ENCODE data around the gene TAF11L3.
"Not testable (repeated sequence)": the region's sequence is repeated elsewhere in the genome, so short reads cannot be mapped to it uniquely, and the experiment has no call there.

TAF11L3 gene

DNA sequence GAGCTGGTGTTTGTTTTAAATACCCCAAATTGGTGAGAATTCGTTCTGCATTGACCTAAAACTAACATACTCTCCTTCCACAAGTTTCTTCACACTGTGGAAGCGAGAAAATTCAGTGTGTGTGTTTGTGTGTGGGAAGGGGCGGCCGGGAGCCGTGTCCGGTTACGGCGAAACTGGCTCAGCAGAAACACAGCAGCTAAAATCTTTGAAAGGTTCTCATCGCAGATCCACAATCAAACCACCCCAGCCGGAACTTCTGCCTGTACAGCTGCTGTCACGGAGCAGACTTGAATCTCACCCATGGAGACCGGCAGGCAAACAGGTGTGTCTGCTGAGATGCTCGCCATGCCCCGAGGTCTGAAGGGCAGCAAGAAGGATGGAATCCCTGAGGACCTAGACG is at the start of gene TAF11L3:
TSS of gene TAF11L3 (plus strand) at position 301 of the 400 bp plus-strand sequence.
- DNase-seq, result not testable (repeated sequence)

DNA sequence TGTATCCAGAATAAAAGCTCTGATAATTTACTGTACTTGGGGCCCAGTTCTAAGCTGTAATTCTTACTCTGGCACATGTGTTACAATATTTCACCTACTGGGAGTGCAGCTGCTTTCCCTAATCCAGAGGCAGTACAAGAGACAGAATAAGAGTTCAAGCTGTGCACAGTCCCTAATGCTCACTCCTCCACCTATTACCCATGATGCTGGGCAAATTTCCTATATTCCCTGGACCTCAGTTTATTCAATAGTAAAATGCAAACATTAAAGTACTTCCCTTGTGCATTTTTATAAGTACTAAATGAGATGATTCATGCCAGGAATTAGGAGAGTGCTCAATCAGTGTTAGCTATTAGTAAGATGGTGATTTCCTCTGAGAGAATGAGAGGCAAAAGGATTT is 48.1 kb upstream of the TAF11L3 start:
- DNase-seq, result no peak

DNA sequence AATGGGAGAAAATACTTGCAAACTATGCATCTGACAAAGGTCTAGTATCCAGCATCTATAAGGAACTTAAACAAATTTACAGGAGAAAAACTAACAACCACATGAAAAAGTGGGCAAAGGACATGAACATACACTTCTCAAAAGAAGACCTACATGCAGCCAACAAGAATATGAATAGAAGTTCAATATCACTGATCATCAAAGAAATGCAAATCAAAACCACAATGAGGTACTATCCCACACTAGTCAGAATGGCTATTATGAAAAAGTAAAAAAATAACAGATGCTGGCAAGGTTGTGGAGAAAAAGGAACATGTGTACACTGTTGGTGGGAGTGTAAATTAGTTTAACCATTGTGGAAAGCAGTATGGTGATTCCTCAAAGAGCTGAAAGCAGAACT is 43.1 kb upstream of the TAF11L3 start:
- DNase-seq, result not testable (repeated sequence)

DNA sequence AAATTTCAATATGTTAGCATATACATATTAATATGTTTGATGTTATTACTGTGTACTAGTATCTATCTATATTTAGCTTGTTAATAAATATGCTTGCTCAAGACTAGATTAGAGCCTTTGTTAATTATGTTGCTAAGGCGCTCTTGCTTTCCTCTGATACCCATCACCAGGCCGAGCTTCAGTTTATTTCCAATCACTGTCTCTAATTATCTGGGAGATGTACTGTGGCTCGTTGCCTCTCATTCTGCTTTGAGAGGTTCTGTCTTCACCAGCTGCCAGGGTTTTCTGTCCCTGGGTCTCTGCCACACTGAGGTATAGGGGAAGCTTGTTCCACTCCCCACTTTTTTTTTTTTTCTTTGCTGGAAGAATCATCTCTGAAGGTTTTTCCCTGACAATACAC is 41.1 kb upstream of the TAF11L3 start:
- no peak for DNase-seq

DNA sequence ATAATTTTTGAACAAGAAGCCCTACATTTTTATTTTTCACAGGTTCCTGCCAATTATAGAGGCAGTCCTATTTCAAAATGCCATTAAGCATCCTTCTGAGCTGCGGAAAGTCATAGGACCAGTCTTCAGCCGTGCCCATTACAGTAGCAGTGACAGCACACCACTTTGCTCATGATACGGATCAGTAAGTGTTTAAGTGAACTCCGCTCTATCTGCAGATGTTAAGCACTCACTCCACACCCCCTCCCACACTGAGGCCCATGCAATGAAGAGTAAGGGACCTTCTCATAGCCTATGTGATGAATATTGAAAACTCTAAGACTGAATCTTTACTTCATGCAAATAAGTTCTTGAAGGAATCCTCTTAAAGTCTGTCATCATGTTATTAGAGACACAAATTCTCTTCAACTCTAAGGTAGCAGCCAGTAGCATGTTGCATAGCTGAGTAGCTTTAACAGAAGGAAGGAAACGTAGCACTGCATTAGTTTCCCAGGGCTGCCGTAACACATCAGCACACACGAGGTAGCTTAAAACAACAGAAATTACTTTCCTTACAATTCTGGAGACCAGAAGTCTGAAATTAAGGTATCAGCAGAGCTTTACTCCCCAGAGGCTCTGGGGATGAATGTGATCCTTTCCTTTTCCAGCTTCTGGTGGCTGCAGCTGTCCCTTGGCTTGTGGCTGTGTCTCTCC is 40.4 kb upstream of the TAF11L3 start:
- DNase-seq, result no peak

DNA sequence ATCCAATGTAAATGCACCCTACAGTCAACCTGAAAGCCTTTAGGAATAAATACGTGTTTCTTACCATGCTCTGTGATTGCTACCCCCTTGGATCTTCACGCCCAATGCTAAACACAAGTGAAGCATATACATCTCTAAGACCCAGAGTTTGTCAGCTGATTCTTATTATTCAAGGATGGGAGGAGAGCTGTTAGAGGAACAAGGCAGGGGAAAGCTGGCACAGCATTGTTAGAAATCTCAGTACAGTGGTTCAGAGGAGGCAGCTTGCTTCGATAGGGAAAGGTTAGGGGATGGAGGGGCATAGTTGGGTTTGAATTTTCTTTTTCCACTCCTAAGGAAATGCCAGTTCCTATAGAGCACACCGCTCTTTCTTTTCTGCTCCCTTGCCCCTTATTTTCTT is 36.8 kb upstream of the TAF11L3 start:
- no peak for DNase-seq

DNA sequence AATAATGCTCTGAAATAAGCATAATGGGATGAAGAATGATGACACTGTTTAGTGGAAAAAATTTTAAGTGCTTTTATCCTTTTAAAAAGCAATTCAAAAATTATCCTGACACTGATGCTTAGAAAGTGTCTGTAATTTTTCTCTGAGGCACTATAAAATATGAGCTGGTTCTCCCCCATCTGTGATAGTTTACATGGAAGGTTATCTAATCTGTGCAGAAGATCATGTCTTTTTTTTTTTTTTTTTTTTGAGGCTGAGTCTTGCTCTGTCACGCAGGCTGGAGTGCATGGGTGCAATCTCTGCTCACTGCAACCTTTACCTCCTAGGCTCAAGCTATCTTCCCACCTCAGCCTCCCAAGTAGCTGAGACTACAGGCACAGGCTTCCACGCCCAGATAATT is 35.4 kb upstream of the TAF11L3 start:
- DNase-seq, result no peak

DNA sequence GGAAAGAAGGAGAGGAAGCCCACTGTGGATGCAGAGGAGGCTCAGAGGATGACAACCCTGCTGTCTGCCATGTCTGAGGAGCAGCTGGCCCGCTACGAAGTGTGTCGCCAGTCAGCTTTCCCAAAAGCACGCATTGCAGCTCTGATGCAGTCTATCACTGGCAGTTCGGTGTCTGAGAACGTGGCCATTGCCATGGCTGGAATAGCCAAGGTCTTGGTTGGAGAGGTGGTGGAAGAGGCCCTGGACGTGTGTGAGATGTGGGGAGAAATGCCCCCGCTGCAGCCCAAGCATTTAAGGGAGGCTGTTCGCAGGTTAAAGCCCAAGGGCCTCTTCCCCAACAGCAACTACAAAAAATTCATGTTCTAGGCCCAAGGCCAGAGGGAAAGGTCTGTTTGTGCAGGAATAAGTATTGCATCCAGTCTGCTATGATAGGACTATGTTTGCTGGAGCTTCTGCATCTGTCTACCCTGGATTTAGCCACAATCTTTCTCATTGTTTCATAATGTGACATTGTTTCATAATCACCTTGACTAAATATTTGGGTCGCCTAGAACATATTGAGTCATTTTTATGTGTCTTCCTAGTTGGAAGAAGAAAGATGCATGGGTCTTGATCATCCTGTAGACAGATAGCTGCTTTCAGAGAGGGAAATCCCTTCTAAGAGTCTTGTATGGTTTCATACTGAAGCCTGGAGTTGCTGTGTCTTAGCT is 31.5 kb upstream of the TAF11L3 start:
- DNase-seq, result not testable (repeated sequence)

DNA sequence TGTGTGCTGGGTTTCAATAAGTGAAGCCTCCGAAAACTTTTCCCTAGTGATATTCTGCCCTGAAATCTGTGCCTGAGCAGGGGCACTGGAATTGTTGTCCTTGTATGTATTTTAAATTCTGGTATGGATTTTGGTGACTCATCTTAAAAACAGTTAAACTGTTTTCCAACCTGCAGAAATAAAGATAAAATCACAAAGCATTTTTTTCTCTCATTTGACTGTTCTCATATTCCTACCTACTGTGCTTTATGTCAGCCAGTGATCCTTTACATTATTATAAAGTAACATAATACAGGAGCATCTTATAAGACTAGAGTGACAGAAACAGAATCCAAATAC is 31.0 kb upstream of the TAF11L3 start:
- DNase-seq, result no peak

DNA sequence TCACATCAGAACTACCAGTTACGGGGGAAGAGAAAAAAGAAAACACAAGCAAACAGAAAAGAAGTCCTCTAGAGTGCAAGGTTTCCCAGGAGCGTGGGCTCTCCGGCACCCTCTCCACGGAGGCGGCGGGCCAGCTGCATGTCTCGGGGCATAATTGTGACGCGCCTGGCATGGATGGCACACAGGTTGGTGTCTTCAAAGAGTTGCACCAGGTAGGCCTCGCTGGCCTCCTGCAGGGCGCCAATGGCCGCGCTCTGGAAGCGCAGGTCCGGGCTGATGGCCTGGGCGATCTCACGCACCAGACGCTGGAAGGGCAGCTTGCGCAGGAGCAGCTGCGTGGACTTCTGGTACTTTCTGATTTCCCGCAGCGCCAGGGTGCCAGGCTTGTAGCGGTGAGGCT is 26.9 kb upstream of the TAF11L3 start:
- DNase-seq, result not testable (repeated sequence)

DNA sequence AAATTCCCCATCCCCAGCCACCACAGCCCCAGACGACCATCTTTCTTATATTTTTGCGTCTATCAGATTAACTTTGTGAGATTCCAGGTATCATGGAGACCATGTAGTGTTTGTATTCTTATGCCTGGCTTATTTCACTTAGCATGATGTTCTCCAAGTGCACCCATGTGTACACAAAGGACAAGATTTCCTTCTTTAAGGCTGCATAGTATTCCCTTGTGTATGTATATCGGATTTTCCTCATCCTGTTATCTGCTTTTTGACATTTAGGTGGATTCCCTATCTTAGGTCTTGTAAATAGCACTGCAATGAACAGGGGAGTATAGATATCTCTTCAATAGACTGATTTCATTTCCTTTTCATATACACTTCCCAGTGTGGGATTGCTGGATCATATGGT is 25.4 kb upstream of the TAF11L3 start:
- no peak for DNase-seq

DNA sequence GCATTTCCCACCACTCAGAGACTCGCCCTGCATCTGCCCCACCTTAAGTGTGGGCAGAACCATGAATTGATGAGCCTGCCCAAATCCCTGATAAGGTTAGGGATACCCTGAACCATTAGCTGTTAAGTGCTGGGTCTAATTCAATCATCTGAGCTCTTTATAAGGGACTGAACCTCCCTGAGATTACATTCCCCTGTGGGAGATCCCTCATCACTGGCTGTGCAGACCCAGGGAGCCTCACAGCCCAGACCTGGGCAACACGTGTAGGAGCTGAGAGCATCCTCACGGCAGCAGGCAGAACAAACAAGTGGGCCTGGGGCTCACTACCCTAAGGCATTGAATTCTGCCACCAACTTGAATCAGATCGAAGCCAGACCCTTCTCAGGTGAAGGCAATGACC is 20.7 kb upstream of the TAF11L3 start:
- DNase-seq, result no peak

DNA sequence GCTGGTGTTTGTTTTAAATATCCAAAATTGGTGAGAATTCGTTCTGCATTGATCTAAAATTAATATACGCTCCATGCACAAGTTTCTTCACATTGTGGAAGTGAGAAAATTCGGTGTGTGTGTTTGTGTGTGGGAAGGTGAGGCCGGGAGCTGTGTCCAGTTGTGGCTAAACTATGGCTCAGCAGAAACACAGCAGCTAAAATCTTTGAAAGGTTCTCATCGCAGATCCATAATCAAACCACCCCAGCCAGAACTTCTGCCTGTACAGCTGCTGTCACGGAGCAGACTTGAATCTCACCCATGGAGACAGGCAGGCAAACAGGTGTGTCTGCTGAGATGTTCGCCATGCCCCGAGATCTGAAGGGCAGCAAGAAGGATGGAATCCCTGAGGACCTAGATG is 20.2 kb upstream of the TAF11L3 start, which contains the start of gene TAF11L2:
TSS of gene TAF11L2 (plus strand) at position 301 of the 400 bp plus-strand sequence.
- DNase-seq, result not testable (repeated sequence)

DNA sequence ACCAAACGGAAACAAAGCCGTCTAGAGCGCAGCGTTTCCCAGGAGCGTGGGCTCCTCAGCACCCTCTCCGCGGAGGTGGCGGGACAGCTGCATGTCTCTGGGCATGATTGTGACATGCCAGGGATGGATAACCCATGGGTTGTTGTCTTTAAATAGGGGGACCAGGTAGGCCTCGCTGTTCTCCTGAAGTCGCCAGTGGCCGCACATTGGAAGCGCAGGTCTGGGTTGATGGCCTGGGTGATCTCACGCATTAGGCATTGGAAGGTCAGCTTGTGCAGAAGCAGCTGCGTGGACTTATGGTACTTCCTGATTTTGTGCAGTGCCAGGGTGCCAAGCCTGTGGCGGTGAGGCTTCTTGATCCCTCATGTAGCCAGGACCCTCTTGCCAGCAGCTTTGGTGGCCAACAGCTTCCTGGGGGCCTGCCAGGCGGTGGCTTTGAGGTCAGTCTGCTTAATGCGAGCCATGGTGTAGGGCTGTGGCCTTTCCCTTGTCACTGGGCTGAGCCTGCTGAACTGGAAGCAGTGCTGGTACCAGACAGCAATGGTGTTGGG is 6.3 kb upstream of the TAF11L3 start:
- DNase-seq, result no peak

DNA sequence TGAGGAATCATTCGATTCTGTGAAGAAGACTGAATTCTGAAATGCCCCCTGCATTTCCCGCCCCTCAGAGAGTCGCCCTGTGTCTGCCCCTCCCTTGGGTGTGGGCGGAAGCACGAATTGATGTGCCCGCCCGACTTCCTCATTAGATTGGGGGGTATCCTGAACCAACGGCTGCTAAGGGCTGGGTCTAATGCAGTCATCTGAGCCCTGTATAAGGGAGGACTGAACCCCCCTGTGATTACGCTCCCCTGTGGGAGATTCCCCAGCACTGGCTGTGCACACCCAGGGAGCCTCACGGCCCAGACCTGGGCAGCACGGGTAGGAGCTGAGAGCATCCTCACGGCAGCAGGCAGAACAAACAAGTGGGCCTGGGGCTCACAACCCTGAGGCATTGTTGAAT is 641 bp upstream of the TAF11L3 start:
- DNase-seq, result not testable (repeated sequence)

DNA sequence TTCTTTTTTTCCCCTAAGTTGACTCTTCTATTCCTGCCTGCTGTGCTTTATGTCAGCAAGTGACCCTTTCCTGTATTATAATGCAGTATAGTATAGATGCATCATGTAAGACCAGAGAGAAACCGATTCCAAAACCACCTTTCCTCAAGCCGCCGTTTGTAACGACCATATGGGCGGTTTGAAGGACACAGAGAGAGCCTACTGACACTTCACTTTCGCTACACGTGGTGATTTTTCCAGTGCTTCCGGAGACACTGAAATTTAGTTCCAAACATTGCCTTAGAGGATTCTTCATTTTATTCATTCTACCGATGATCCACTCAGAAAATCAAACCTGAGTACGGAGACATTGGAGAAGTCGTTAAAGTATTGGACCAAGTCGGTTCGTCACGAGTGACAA is 1.3 kb downstream of the TAF11L3 start:
- not testable (repeated sequence) for DNase-seq

DNA sequence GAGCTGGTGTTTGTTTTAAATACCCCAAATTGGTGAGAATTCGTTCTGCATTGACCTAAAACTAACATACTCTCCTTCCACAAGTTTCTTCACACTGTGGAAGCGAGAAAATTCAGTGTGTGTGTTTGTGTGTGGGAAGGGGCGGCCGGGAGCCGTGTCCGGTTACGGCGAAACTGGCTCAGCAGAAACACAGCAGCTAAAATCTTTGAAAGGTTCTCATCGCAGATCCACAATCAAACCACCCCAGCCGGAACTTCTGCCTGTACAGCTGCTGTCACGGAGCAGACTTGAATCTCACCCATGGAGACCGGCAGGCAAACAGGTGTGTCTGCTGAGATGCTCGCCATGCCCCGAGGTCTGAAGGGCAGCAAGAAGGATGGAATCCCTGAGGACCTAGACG is 3.3 kb downstream of the TAF11L3 start, which contains the start of gene TAF11L4:
TSS of gene TAF11L4 (plus strand) at position 301 of the 400 bp plus-strand sequence.
- not testable (repeated sequence) for DNase-seq

DNA sequence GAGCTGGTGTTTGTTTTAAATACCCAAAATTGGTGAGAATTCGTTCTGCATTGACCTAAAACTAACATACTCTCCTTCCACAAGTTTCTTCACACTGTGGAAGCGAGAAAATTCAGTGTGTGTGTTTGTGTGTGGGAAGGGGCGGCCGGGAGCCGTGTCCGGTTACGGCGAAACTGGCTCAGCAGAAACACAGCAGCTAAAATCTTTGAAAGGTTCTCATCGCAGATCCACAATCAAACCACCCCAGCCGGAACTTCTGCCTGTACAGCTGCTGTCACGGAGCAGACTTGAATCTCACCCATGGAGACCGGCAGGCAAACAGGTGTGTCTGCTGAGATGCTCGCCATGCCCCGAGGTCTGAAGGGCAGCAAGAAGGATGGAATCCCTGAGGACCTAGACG is 6.8 kb downstream of the TAF11L3 start, which contains the start of gene TAF11L5:
TSS of gene TAF11L5 (plus strand) at position 301 of the 400 bp plus-strand sequence.
- not testable (repeated sequence) for DNase-seq

DNA sequence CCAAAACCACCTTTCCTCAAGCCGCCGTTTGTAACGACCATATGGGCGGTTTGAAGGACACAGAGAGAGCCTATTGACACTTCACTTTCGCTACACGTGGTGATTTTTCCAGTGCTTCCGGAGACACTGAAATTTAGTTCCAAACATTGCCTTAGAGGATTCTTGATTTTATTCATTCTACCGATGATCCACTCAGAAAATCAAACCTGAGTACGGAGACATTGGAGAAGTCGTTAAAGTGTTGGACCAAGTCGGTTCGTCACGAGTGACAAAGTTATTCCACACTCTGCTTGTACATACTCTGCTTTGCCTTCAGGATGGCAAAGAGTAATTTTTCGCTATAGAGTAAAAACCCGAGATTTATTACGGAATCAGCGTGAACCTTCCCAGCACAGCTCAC is 8.3 kb downstream of the TAF11L3 start:
- not testable (repeated sequence) for DNase-seq

DNA sequence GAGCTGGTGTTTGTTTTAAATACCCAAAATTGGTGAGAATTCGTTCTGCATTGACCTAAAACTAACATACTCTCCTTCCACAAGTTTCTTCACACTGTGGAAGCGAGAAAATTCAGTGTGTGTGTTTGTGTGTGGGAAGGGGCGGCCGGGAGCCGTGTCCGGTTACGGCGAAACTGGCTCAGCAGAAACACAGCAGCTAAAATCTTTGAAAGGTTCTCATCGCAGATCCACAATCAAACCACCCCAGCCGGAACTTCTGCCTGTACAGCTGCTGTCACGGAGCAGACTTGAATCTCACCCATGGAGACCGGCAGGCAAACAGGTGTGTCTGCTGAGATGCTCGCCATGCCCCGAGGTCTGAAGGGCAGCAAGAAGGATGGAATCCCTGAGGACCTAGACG is 10.2 kb downstream of the TAF11L3 start, which contains the start of gene TAF11L6:
TSS of gene TAF11L6 (plus strand) at position 301 of the 400 bp plus-strand sequence.
- not testable (repeated sequence) for DNase-seq

All from fibroblast of upper back skin (primary cell).